Motor neuron (in vitro differentiated cells): ENCODE measurements around the gene B3GNT2. TPM values are rescaled to one million over a fixed set of nuclear protein-coding genes. Genes with fewer than 3 reads are reported as not detected.
A peak's percentile ranks its signal among the peaks of the same experiment; 100 is the strongest.
"Not testable (repeated sequence)": the region's sequence is repeated elsewhere in the genome, so short reads cannot be mapped to it uniquely, and the experiment has no call there.

Source experiments
- ATAC-seq, 8 experiments: fragments of 200-7000 bp; cut with Tn5 transposase; replicated peaks in 6 of 8; 2 replicates each; pipeline ENCODE4 v1.8.0; 2021; ENCODE audit warnings: mild to moderate bottlenecking in 8 of 8, moderate library complexity in 8 of 8
- H3K27ac ChIP-seq, 2 donors: fragments of 250-450 bp; sonication (Bioruptor Pico); 2 replicates each; pipeline ENCODE4 v1.9.0; 2021; ENCODE audit warnings: antibody characterized with exemption in 2 of 2, mild to moderate bottlenecking in 2 of 2, moderate library complexity in 1 of 2
- H3K4me1 ChIP-seq, 2 donors: fragments of 250-450 bp; sonication (Bioruptor Pico); replicated peaks in 1 of 2; 2 replicates each; pipeline ENCODE4 v1.6.1; 2021; ENCODE audit warnings: antibody characterized with exemption in 2 of 2, mild to moderate bottlenecking in 2 of 2, moderate library complexity in 1 of 2
- H3K4me3 ChIP-seq, 5 donors: fragments of 250-450 bp; sonication (Bioruptor Pico); 2 replicates each; pipeline ENCODE4 v1.9.0; 2021; ENCODE audit warnings: antibody characterized with exemption in 5 of 5, mild to moderate bottlenecking in 5 of 5, moderate library complexity in 4 of 5
- WGBS, 10 experiments: fragments of 450-650 bp; shearing (Covaris generic); methylation state at CpG; one replicate each; pipeline ENCODE4 v1.0.0; 2022; 5-methylcytosine and 5-hydroxymethylcytosine counted together
- in situ Hi-C, 9 experiments: fragments of 400-800 bp; cut with MboI; loops; one replicate each; pipeline ENCODE4 v1.15.0; 2021; ENCODE audit warnings: low sequenced_read_pairs in 9 of 9, low pct_unique_long_range_greater_than_20kb in 2 of 9; ENCODE audit not compliant: unreplicated experiment in 9 of 9
- total RNA-seq, 8 experiments: library from RNA; unstranded; fragments of 300-600 nt; gene quantifications; 2 replicates each; pipeline versions ENCODE4 v1.2.3 to v1.2.4, GENCODE V29; 2022

B3GNT2 gene
- total RNA-seq = 10 to 100 TPM in 2 of 8 experiments, 1 to 10 TPM in 6; 3.0 to 16.6 (median 4.9) TPM

GRCh38 chr2:62195421-62196277 lies at the start of gene B3GNT2:
Gene B3GNT2, plus strand, starts transcription at chr2:62196115. Its CDS starts 26,106 bp downstream, at chr2:62222221.
- peak; percentile 78 to 90 (median 84) for ATAC-seq
- in situ Hi-C loops = no loop called here

GRCh38 chr2:62146790-62147189 lies 49.1 kb upstream of the B3GNT2 start:
- H3K4me1 ChIP-seq, in situ Hi-C loops, H3K4me3 ChIP-seq, H3K27ac ChIP-seq, ATAC-seq: not testable (repeated sequence)
- 81 to 100% methylated on average over 3 of the region's 7 CpGs; no CpG with 5 or more reads in 8 of the 10 experiments for WGBS, 10 experiments

More at GRCh38 chr2:62195421-62196277, at the start of gene B3GNT2:
- 0% methylated on average over 4 of the region's 70 CpGs; no CpG with 5 or more reads in 9 of the 10 experiments for WGBS, 10 experiments
- peak within 1 kb of the TSS; percentile 63 to 90 (median 64) for H3K4me3 ChIP-seq
- H3K4me1 ChIP-seq = peaks cover 4 to 7% of the 10 kb centered on the region in 2 donors
- H3K27ac ChIP-seq = no peak within 1 kb of the TSS

GRCh38 chr2:62147610-62148301 lies 48.2 kb upstream of the B3GNT2 start:
- peak in 4 of 8 experiments; percentile 23 to 74 (median 46) for ATAC-seq
- Histone ChIP-seq H3K4me1 (no peaks in the 10 kb centered on the region), H3K27ac (no peak overlapping the region), H3K4me3 (no peak overlapping the region)
- 26 to 100% (median 64%) methylated on average over 1 to 4 of the region's 4 CpGs for WGBS, 10 experiments
- in situ Hi-C loops = no loop called here

- in situ Hi-C loops = no loop called here
- H3K27ac ChIP-seq = no peak overlapping the region
- peak in 3 of 8 experiments; percentile 46 to 89 (median 87) for ATAC-seq
Observed at GRCh38 chr2:62149708-62150107, 46.2 kb upstream of the B3GNT2 start.

GRCh38 chr2:62150597-62151305 lies 45.2 kb upstream of the B3GNT2 start:
- in situ Hi-C loops = no loop called here
- no peak overlapping the region for H3K4me3 ChIP-seq
- 78 to 100% (median 82%) methylated on average over 1 to 6 of the region's 6 CpGs; no CpG with 5 or more reads in 1 of the 10 experiments for WGBS, 10 experiments
- H3K4me1 ChIP-seq = no peaks in the 10 kb centered on the region
- H3K27ac ChIP-seq = no peak overlapping the region
- no peak for ATAC-seq

More at GRCh38 chr2:62149708-62150107, 46.2 kb upstream of the B3GNT2 start:
- H3K4me3 ChIP-seq = no peak overlapping the region
- no peaks in the 10 kb centered on the region for H3K4me1 ChIP-seq

GRCh38 chr2:62151306-62151638 lies 44.6 kb upstream of the B3GNT2 start:
- 56 to 100% (median 68%) methylated on average over 1 to 4 of the region's 4 CpGs; no CpG with 5 or more reads in 1 of the 10 experiments for WGBS, 10 experiments
- in situ Hi-C loops = no loop called here
- Histone ChIP-seq H3K4me3 (no peak overlapping the region), H3K4me1 (no peaks in the 10 kb centered on the region), H3K27ac (no peak overlapping the region)
- no peak for ATAC-seq

- ATAC-seq = no peak
- H3K4me1 ChIP-seq = no peaks in the 10 kb centered on the region
- 40 to 80% (median 69%) methylated on average over 1 to 3 of the region's 3 CpGs; no CpG with 5 or more reads in 3 of the 10 experiments for WGBS, 10 experiments
- in situ Hi-C loops = no loop called here
- no peak overlapping the region for H3K27ac ChIP-seq
- H3K4me3 ChIP-seq = no peak overlapping the region
Observed at GRCh38 chr2:62152000-62152399, 43.9 kb upstream of the B3GNT2 start.

- H3K27ac ChIP-seq = no peak overlapping the region
- WGBS, 10 experiments = 0 to 94% (median 76%) methylated on average over 1 to 4 of the region's 6 CpGs; no CpG with 5 or more reads in 5 of the 10 experiments
- no peak overlapping the region for H3K4me3 ChIP-seq
- H3K4me1 ChIP-seq = no peaks in the 10 kb centered on the region
- ATAC-seq = no peak
- in situ Hi-C loops = no loop called here
Observed at GRCh38 chr2:62156861-62157496, 38.9 kb upstream of the B3GNT2 start.

GRCh38 chr2:62158444-62159121 lies 37.3 kb upstream of the B3GNT2 start:
- no peak for ATAC-seq
- WGBS, 10 experiments = 53 to 91% (median 84%) methylated on average over 3 to 8 of the region's 9 CpGs; no CpG with 5 or more reads in 1 of the 10 experiments
- H3K4me3 ChIP-seq = no peak overlapping the region
- no peaks in the 10 kb centered on the region for H3K4me1 ChIP-seq
- in situ Hi-C loops = no loop called here
- no peak overlapping the region for H3K27ac ChIP-seq

GRCh38 chr2:62160691-62161090 lies 35.2 kb upstream of the B3GNT2 start:
- not testable (repeated sequence) for ATAC-seq

GRCh38 chr2:62163106-62163831 lies 32.6 kb upstream of the B3GNT2 start:
- Histone ChIP-seq H3K27ac (no peak overlapping the region), H3K4me3 (no peak overlapping the region), H3K4me1 (no peaks in the 10 kb centered on the region)
- WGBS, 10 experiments = 83 to 100% (median 92%) methylated on average over 1 to 3 of the region's 3 CpGs; no CpG with 5 or more reads in 1 of the 10 experiments
- no peak for ATAC-seq
- in situ Hi-C loops = no loop called here

More at GRCh38 chr2:62160691-62161090, 35.2 kb upstream of the B3GNT2 start:
- 94 to 100% (median 96%) methylated on average over 5 to 9 of the region's 9 CpGs; no CpG with 5 or more reads in 3 of the 10 experiments for WGBS, 10 experiments
- in situ Hi-C loops, H3K4me1 ChIP-seq, H3K4me3 ChIP-seq, H3K27ac ChIP-seq: not testable (repeated sequence)
